Activated naive CD4-positive, alpha-beta T cell treated with anti-CD3 and anti-CD28 coated beads, Interleukin-2, amount 10 ng/mL, durations not matched to agents 7 days and 5 days (primary cell): ENCODE measurements around the gene ETV5.

Source experiments
- CTCF ChIA-PET: fragments of 350-600 bp; sonication (Branson Sonifier 250); formaldehyde crosslinking; loops from one replicate; lab custom pipeline; 2021; ENCODE audit warnings: antibody characterized with exemption; lab: Charles Lee
- DNase-seq: peaks from one replicate; pipeline ENCODE4 v3.0.0-alpha.2; 2020
- H3K27ac Mint-ChIP-seq: one replicate; pipeline ENCODE4 v1.8.0; 2021; ENCODE audit warnings: mild to moderate bottlenecking, moderate library complexity, mixed read lengths
- H3K27me3 Mint-ChIP-seq: one replicate; pipeline ENCODE4 v1.8.0; 2021; ENCODE audit warnings: mild to moderate bottlenecking, mixed read lengths
- H3K36me3 Mint-ChIP-seq: one replicate; pipeline ENCODE4 v1.8.0; 2021; ENCODE audit warnings: mixed read lengths
- H3K4me1 Mint-ChIP-seq: one replicate; pipeline ENCODE4 v1.8.0; 2021; ENCODE audit warnings: mixed read lengths
- H3K4me3 Mint-ChIP-seq: one replicate; pipeline ENCODE4 v1.8.0; 2021; ENCODE audit warnings: mild to moderate bottlenecking, moderate library complexity, mixed read lengths
- H3K9me3 Mint-ChIP-seq: one replicate; pipeline ENCODE4 v1.8.0; 2021; ENCODE audit warnings: mixed read lengths

ETV5 gene

DNA sequence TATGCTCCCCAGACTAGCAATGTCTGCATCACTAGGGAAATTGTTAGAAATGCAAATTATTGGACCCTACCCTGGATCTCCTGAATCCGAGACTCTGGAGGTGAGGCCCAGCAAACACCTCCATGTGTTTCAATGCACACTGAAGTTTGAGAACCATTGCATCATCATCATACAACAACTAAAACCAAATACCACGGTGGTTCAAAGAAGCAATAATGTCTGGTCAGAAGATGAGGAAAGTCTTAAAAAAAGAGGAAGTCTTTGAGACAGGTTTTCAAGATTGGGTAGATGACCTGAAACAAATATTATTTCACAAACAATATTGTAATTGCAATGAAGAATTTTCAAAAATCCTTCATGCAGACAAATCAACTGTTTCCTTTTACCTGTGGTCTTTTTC lies 110.8 kb downstream of the ETV5 start:
- no peaks in the 10 kb centered on the region for H3K9me3 Mint-ChIP-seq
- CTCF ChIA-PET = no interaction called here
- no peaks in the 10 kb centered on the region for H3K36me3 Mint-ChIP-seq

DNA sequence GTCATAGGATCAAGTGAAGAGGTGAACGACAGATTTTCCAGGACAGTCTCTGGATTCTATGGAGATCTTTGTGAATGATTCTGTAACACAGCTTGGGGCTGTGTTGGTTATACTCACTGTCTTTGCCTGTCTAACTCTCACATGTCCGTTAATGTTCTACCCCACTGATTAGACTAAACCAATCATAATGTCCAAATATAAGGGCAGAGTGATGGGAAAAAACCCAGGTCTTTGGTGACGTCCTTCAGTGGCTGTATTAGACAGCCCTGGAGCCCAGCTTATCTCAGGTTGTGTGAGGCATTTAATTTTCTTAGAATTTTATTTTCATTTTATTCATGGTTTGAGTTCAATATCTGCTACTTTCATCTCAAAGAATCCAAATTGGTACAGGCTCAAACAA lies 111.8 kb downstream of the ETV5 start:
- Mint-ChIP-seq H3K36me3 (no peaks in the 10 kb centered on the region), H3K4me3 (no peak overlapping the region), H3K27me3 (peaks cover 9% of the 10 kb centered on the region), H3K4me1 (no peaks in the 10 kb centered on the region), H3K9me3 (no peaks in the 10 kb centered on the region), H3K27ac (no peak overlapping the region)
- no peak for DNase-seq
- CTCF ChIA-PET = interaction anchor here (0.8 to 1.2 kb wide), 2 partner anchors 8 to 54 kb away, joined by 3 read pairs; no protein-coding TSS in a partner anchor

More for the DNA sequence above, 110.8 kb downstream of the ETV5 start:
- Mint-ChIP-seq H3K4me3 (no peak overlapping the region), H3K27ac (no peak overlapping the region), H3K27me3 (peaks cover 9% of the 10 kb centered on the region), H3K4me1 (no peaks in the 10 kb centered on the region)
- no peak for DNase-seq
